Esophagus muscularis mucosa (tissue), 4 donors: ENCODE results near the gene PTPRE. TPM values are rescaled to one million over a fixed set of nuclear protein-coding genes. Genes with fewer than 3 reads are reported as not detected.
"Not testable (repeated sequence)": the region's sequence is repeated elsewhere in the genome, so short reads cannot be mapped to it uniquely, and the experiment has no call there.

ENCODE experiments used
- DNase-seq: peaks from one replicate; pipeline ENCODE4 v3.0.0-alpha.2; 2017; ENCODE audit errors: extremely low spot score
- H3K27ac ChIP-seq, 4 donors: fragments of 200-600 bp; sonication (generic); replicated peaks in 1 of 4; 1 replicate in 3 of 4; 2 replicates in 1 of 4; pipeline ENCODE4 v1.5.1; 2016 to 2019; ENCODE audit warnings: mild to moderate bottlenecking in 1 of 4
- H3K27me3 ChIP-seq, 4 donors: fragments of 200-600 bp; sonication (generic); one replicate each; pipeline versions ENCODE4 v1.5.1 to v1.6.0; 2016 to 2019
- H3K36me3 ChIP-seq, 4 donors: fragments of 200-600 bp; sonication (generic); one replicate each; pipeline ENCODE4 v1.5.1; 2016 to 2019
- H3K4me1 ChIP-seq, 4 donors: fragments of 200-600 bp; sonication (generic); one replicate each; pipeline ENCODE4 v1.5.1; 2016 to 2019
- H3K4me3 ChIP-seq, 4 donors: fragments of 200-600 bp; sonication (generic); 1 replicate in 2 of 4; 2 replicates in 2 of 4; pipeline ENCODE4 v1.5.1; 2016 to 2019; ENCODE audit warnings: mild to moderate bottlenecking in 4 of 4, moderate library complexity in 1 of 4
- H3K9me3 ChIP-seq, 4 donors: fragments of 200-600 bp; sonication (generic); 1 replicate in 3 of 4; 2 replicates in 1 of 4; pipeline ENCODE4 v1.5.1; 2016 to 2019
- CTCF ChIP-seq, 3 experiments: fragments of 200-600 bp in 2 of 3; fragments of 450-650 bp in 1 of 3; sonication (generic) in 2 of 3; IDR thresholded peaks; one replicate each; pipeline ENCODE4 v1.5.1; 2017 to 2019; ENCODE audit warnings: antibody characterized with exemption in 3 of 3, mild to moderate bottlenecking in 2 of 3, moderate library complexity in 1 of 3
- EP300 ChIP-seq: sonication (generic); formaldehyde crosslinking; IDR thresholded peaks from one replicate; pipeline ENCODE4 v1.6.1; 2017; ENCODE audit warnings: antibody characterized with exemption
- POLR2A ChIP-seq: fragments of 450-650 bp; IDR thresholded peaks from one replicate; pipeline ENCODE4 v1.6.1; 2017; ENCODE audit warnings: antibody characterized with exemption, moderate library complexity, mild to moderate bottlenecking, low read depth
- POLR2AphosphoS5 ChIP-seq, 2 donors: sonication (generic); formaldehyde crosslinking; IDR thresholded peaks; one replicate each; pipeline ENCODE4 v1.6.1; 2017; ENCODE audit warnings: antibody characterized with exemption in 2 of 2
- WGBS: methylation state at CpG from one replicate; pipeline ENCODE4 v1.1.5; 2018; 5-methylcytosine and 5-hydroxymethylcytosine counted together
- intact Hi-C: fragments of 100-400 bp; cut with DNase I; formaldehyde crosslinking; loops from one replicate; pipeline ENCODE4 v1.15.1; 2023
- total RNA-seq, 4 donors: library from RNA; depleted of rRNA; stranded (reverse); fragments of >200 nt; gene quantifications; one replicate each; pipeline versions ENCODE4 v1.1.0 to v1.2.1, GENCODE V29; 2016

Gene PTPRE
- total RNA-seq, 4 donors from 2014 or later = 8.7 to 22.4 (median 13.3) TPM

DNA sequence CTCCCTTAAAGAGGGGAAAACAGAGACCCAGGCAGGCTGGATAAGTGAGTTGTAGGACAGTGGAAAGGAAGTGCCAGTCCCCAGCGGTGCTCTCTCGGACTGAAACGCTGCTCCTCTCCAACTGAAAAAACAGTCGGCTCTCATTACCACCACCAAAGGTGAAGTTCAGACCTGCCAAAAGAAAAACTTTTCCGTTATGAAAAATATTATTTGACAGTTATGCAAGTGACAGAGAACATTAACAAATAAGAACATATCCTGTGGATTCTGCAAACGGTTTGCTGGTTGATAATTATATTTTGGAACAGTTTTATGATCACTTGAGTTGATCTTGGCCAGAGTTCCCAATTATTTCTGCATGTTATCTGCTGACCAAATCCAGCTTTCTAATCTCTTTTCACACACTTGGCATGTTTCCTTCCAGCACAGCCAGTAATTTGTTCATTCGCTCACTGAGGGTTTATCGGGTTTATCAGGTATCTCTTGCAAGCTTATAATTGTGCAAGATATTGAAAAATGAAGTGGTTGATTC, 82.6 kb downstream of the PTPRE start:
- H3K9me3 ChIP-seq = no peaks in the 10 kb centered on the region
- no peaks in the 10 kb centered on the region for H3K36me3 ChIP-seq
- peak overlapping the region in 3 of 4 donors; percentile 23 to 42 (median 25) for H3K27ac ChIP-seq
- no peak for TF ChIP-seq POLR2AphosphoS5 (IDR thresholded peaks at IDR 0.05)
- no peak for DNase-seq
- intact Hi-C loops = no loop called here
- H3K4me3 ChIP-seq = no peak overlapping the region
- H3K4me1 ChIP-seq = peaks cover 15 to 52% (median 39%) of the 10 kb centered on the region in 4 donors
- 37% methylated on average over 8 of the region's 8 CpGs for WGBS
- peaks cover 0 to 13% (median 0%) of the 10 kb centered on the region in 4 donors for H3K27me3 ChIP-seq

GRCh38 chr10:127990132-127990788, 83.4 kb downstream of the PTPRE start:
- DNase-seq = not testable (repeated sequence)
- 78% methylated on average over 9 of the region's 9 CpGs for WGBS

DNA sequence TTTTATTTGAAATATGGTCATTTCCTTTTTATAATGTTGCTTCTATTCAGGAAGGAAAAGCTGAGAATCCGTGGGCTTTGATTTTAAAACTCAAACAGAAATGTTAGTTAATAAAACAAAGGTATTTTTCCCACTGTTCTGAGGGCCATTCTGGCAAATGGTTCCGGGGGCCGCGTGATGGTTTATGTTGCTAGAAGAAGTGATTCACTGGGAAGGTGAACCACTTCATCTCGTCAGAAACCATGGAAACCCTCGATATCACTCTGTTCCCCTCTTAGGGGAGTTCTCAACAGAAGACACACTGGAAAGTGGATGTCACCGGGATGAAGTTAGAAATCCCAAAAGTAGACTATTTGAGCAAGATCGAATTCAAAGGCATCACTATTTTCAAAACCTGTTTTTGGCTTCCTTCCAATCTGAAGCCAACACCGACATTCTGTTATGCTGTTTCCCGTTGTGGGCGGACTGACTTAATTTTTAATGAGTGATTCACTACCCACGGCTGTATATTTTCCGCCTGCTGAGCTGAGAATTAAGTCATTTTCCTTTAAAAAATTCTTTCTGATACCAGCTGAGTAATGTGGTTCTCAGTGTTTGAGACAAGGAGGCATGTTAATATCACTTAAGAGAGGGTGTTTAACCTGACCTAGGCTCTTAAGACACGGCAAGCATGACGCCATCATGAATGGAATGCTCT, 84.1 kb downstream of the PTPRE start:
- Histone ChIP-seq H3K9me3 (no peaks in the 10 kb centered on the region), H3K4me1 (peaks cover 15 to 52% (median 40%) of the 10 kb centered on the region in 4 donors), H3K27ac (peak overlapping the region; percentile 26 to 65 (median 60)), H3K4me3 (peak overlapping the region in 1 of 4 donors; percentile 0), H3K27me3 (peaks cover 0 to 13% (median 0%) of the 10 kb centered on the region in 4 donors), H3K36me3 (no peaks in the 10 kb centered on the region)
- intact Hi-C loops = no loop called here
- TF ChIP-seq POLR2AphosphoS5 (IDR thresholded peaks at IDR 0.05) (peak; percentile 17 to 30), POLR2A (no peak)
- DNase-seq = no peak
- WGBS = 46% methylated on average over 15 of the region's 15 CpGs

More at GRCh38 chr10:127990132-127990788, 83.4 kb downstream of the PTPRE start:
- H3K36me3 ChIP-seq, H3K4me3 ChIP-seq, intact Hi-C loops, H3K9me3 ChIP-seq: not testable (repeated sequence)
- H3K4me1 ChIP-seq = peaks cover 15 to 52% (median 39%) of the 10 kb centered on the region in 4 donors
- H3K27me3 ChIP-seq = peaks cover 0 to 13% (median 0%) of the 10 kb centered on the region in 4 donors
- peak overlapping the region; percentile 26 to 65 (median 49) for H3K27ac ChIP-seq

DNA sequence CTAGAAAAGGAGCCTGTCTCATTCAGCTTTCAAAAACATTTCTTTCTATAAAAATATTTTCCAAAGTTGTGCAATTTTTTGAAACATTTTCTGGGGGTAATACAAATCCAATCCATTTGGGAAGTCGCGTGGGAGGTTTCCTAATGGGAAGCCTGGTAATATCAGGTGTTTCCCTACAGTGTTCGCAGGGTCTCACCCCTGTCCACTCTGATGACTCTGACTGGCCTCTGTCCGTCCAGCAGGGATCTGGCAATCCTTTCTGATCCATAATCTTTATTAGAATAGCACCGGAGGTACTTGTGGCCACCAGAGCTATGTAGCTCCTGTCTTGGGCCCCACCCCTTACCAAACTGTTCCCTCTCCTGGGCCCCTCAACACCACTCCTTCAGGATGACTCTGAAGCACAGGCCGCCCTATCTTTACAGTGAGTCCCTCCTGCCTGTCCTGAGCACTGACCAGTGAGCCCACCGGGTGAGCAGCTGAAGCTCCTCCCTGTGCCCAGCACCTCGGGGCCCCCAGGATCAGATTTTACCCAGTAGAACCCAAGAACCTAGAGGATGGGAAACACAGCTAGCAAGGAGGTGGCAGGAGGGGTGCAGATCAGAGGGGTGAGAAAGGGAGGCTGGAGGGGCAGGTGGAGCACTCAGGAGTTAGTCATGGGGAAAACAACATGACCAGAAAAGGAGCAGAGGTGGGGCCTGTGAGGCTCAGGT, 84.8 kb downstream of the PTPRE start:
- 74% methylated on average over 8 of the region's 8 CpGs for WGBS

DNA sequence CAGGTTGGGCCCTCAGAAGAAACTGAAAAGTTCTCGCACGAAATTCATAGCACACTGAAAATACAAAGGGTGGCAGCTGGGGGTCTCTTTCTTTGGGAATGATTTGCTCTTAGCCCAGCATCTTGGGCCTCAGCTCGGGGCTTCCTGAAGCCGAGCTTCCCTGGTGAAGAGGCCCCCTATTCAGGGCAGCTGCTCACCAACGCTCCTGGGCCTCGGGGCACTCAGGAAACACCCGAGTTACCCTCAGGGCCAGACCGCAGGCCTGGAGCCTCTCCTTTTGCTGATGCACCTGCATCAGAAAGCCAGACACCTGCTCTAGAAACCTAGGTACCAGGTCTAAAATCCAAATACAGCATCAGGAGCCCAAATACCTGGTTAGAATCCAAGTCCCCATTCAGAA, 85.5 kb downstream of the PTPRE start:
- DNase-seq = no peak
- TF ChIP-seq EP300 (no peak), POLR2A (no peak), CTCF (IDR thresholded peaks at IDR 0.05) (no peak), POLR2AphosphoS5 (IDR thresholded peaks at IDR 0.05) (no peak)
- 95% methylated on average over 2 of the region's 8 CpGs for WGBS
- H3K27ac ChIP-seq = peak overlapping the region in 3 of 4 donors; percentile 56 to 65 (median 65)
- peaks cover 0 to 18% (median 0%) of the 10 kb centered on the region in 4 donors for H3K27me3 ChIP-seq
- no peak overlapping the region for H3K4me3 ChIP-seq
- H3K9me3 ChIP-seq = no peaks in the 10 kb centered on the region
- peaks cover 15 to 56% (median 46%) of the 10 kb centered on the region in 4 donors for H3K4me1 ChIP-seq
- intact Hi-C loops = no loop called here
- no peaks in the 10 kb centered on the region for H3K36me3 ChIP-seq

More for the DNA sequence above, 84.8 kb downstream of the PTPRE start:
- no peak for TF ChIP-seq EP300
- TF ChIP-seq POLR2AphosphoS5 (IDR thresholded peaks at IDR 0.05) = no peak
- no peak for TF ChIP-seq CTCF (IDR thresholded peaks at IDR 0.05)
- no peak for TF ChIP-seq POLR2A
- Histone ChIP-seq H3K36me3 (no peaks in the 10 kb centered on the region), H3K4me1 (peaks cover 15 to 53% (median 42%) of the 10 kb centered on the region in 4 donors), H3K27ac (peak overlapping the region; percentile 26 to 65 (median 60)), H3K4me3 (no peak overlapping the region), H3K27me3 (peaks cover 0 to 16% (median 0%) of the 10 kb centered on the region in 4 donors), H3K9me3 (no peaks in the 10 kb centered on the region)
- intact Hi-C loops = no loop called here
- no peak for DNase-seq
